Astrocyte of the hippocampus (primary cell): ENCODE results near the gene SMIM9.

Source experiments
- DNase-seq: peaks from one replicate; pipeline ENCODE4 v3.0.0; 2011; ENCODE audit warnings: low read depth, low spot score

The SMIM9 gene

GRCh38 chrX:154780968-154781367 is 53.5 kb downstream of the SMIM9 start:
- no peak for DNase-seq

GRCh38 chrX:154779261-154779660 is 55.2 kb downstream of the SMIM9 start:
- no peak for DNase-seq

GRCh38 chrX:154776753-154777152 is 57.7 kb downstream of the SMIM9 start:
- DNase-seq: no peak

GRCh38 chrX:154775419-154776349 is 58.8 kb downstream of the SMIM9 start:
- DNase-seq: no peak

- DNase-seq: no peak
Measured at GRCh38 chrX:154774622-154775021, 59.8 kb downstream of the SMIM9 start.
